ENCODE data around the gene NDST1. TPM values are rescaled to one million over a fixed set of nuclear protein-coding genes. Genes with fewer than 3 reads are reported as not detected.

The NDST1 gene
- polyA plus RNA-seq, 1 donor (not counting 4 experiments of a cell fraction or from before 2014, with no cell fraction given): 24.9 TPM

DNA sequence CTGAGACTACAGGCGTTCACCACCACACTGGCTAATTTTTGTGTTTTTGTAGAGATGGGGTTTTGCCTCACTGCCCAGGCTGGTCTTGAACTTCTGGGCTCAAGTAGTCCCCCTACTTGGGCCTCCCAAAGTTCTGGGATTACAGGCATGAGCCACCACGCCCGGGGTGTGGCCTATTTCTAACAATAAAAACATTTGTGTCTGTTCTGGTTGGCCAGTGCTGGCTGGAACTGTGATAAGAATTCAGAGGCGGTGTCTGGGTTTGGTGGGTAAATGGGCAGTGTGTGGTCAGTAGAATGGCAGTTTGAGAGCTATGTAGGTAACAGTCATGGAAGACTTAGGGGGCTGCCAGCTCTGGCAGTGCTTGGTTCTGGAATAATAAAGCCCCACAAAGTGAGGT lies 85.7 kb downstream of the NDST1 start:
- FAIRE-seq: no peak
- no peak overlapping the region for H3K27ac ChIP-seq (ENCODE audit: control insufficient read depth, insufficient read depth, low read length)
- TF ChIP-seq EZH2 (IDR thresholded peaks at IDR 0.05; ENCODE audit: low read length): no peak
- TF ChIP-seq, protein P1, sequence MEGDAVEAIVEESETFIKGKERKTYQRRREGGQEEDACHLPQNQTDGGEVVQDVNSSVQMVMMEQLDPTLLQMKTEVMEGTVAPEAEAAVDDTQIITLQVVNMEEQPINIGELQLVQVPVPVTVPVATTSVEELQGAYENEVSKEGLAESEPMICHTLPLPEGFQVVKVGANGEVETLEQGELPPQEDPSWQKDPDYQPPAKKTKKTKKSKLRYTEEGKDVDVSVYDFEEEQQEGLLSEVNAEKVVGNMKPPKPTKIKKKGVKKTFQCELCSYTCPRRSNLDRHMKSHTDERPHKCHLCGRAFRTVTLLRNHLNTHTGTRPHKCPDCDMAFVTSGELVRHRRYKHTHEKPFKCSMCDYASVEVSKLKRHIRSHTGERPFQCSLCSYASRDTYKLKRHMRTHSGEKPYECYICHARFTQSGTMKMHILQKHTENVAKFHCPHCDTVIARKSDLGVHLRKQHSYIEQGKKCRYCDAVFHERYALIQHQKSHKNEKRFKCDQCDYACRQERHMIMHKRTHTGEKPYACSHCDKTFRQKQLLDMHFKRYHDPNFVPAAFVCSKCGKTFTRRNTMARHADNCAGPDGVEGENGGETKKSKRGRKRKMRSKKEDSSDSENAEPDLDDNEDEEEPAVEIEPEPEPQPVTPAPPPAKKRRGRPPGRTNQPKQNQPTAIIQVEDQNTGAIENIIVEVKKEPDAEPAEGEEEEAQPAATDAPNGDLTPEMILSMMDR (optimal IDR thresholded peaks at IDR 0.05 in 1 of 3, IDR thresholded peaks at IDR 0.05 in 1 of 3, conservative IDR thresholded peaks at IDR 0.05 in 1 of 3; ENCODE audit: extremely low read depth in 1 of 3, insufficient read depth in 2 of 3, low read length in 3 of 3): no peak
- H3K9me1 ChIP-seq (ENCODE audit: control insufficient read depth, extremely low read depth, insufficient read depth, low read length): no peaks in the 10 kb centered on the region
- no peak overlapping the region for H2AFZ ChIP-seq (ENCODE audit: control insufficient read depth, low read length)
- H3K4me1 ChIP-seq (ENCODE audit: control insufficient read depth, extremely low read depth, insufficient read depth, low read length): peaks cover 7% of the 10 kb centered on the region
- H3K4me2 ChIP-seq (ENCODE audit: control insufficient read depth, extremely low read depth, insufficient read depth, low read depth, low read length): no peak overlapping the region
- H4K20me1 ChIP-seq (ENCODE audit: control insufficient read depth, extremely low read depth, insufficient read depth, low read length): no peaks in the 10 kb centered on the region
- no peak overlapping the region for H3K4me3 ChIP-seq (ENCODE audit: control insufficient read depth in 2 of 3, extremely low read depth in 1 of 3, insufficient read depth in 2 of 3, low read depth in 1 of 3, low read length in 3 of 3)
- H3K27me3 ChIP-seq (ENCODE audit: control insufficient read depth, extremely low read depth, insufficient read depth, low read length): no peaks in the 10 kb centered on the region
- no peak overlapping the region for H3K9ac ChIP-seq (ENCODE audit: control insufficient read depth, extremely low read depth, insufficient read depth, low read length)
- no peaks in the 10 kb centered on the region for H3K79me2 ChIP-seq (ENCODE audit: control insufficient read depth, insufficient read depth, low read length)
- no peaks in the 10 kb centered on the region for H3K36me3 ChIP-seq (ENCODE audit: control insufficient read depth in 2 of 2, extremely low read depth in 1 of 2, insufficient read depth in 2 of 2, low read length in 2 of 2)
- H3K9me3 ChIP-seq (ENCODE audit: control insufficient read depth, low read depth, low read length): no peaks in the 10 kb centered on the region
- dilution Hi-C loops (cut with MboI; ENCODE audit: extremely low pct_ligation_motif_present, low sequenced_read_pairs): no loop called here
- no peak for DNase-seq (ENCODE audit: low read depth, low spot score)

DNA sequence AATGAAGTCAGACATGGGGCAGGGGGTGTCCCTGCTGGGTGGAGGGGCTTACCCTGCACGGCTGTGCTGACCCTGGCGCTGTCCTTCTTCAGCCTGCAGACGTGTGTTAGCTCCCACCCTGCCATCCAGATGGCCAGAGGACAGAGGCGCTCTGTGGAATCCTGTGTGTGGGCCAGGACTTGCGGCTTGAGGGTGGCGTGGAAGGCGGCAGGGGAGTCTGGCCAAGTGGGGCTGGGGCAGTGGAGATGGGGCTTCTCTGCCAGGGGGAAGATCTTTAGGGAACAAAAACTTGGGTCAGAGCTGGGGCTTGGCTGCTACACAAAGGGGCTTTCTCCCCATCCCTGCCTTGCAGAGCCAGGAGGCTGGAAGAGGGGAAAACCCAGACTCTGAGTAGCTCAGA lies 86.1 kb downstream of the NDST1 start:
- dilution Hi-C loops (cut with MboI; ENCODE audit: extremely low pct_ligation_motif_present, low sequenced_read_pairs): no loop called here
- no peaks in the 10 kb centered on the region for H3K27me3 ChIP-seq (ENCODE audit: control insufficient read depth, extremely low read depth, insufficient read depth, low read length)
- TF ChIP-seq, protein P1 (optimal IDR thresholded peaks at IDR 0.05 in 1 of 3, IDR thresholded peaks at IDR 0.05 in 1 of 3, conservative IDR thresholded peaks at IDR 0.05 in 1 of 3; ENCODE audit: extremely low read depth in 1 of 3, insufficient read depth in 2 of 3, low read length in 3 of 3): no peak
- no peak for TF ChIP-seq EZH2 (IDR thresholded peaks at IDR 0.05; ENCODE audit: low read length)
- H3K4me3 ChIP-seq (ENCODE audit: control insufficient read depth in 2 of 3, extremely low read depth in 1 of 3, insufficient read depth in 2 of 3, low read depth in 1 of 3, low read length in 3 of 3): no peak overlapping the region
- H3K4me2 ChIP-seq (ENCODE audit: control insufficient read depth, extremely low read depth, insufficient read depth, low read depth, low read length): no peak overlapping the region
- no peak overlapping the region for H3K27ac ChIP-seq (ENCODE audit: control insufficient read depth, insufficient read depth, low read length)
- no peaks in the 10 kb centered on the region for H3K79me2 ChIP-seq (ENCODE audit: control insufficient read depth, insufficient read depth, low read length)
- H3K9me3 ChIP-seq (ENCODE audit: control insufficient read depth, low read depth, low read length): no peaks in the 10 kb centered on the region
- no peak overlapping the region for H2AFZ ChIP-seq (ENCODE audit: control insufficient read depth, low read length)
- DNase-seq (ENCODE audit: low read depth, low spot score): no peak
- H4K20me1 ChIP-seq (ENCODE audit: control insufficient read depth, extremely low read depth, insufficient read depth, low read length): no peaks in the 10 kb centered on the region
- no peaks in the 10 kb centered on the region for H3K9me1 ChIP-seq (ENCODE audit: control insufficient read depth, extremely low read depth, insufficient read depth, low read length)
- peaks cover 11% of the 10 kb centered on the region for H3K4me1 ChIP-seq (ENCODE audit: control insufficient read depth, extremely low read depth, insufficient read depth, low read length)
- H3K36me3 ChIP-seq (ENCODE audit: control insufficient read depth in 2 of 2, extremely low read depth in 1 of 2, insufficient read depth in 2 of 2, low read length in 2 of 2): no peaks in the 10 kb centered on the region
- no peak overlapping the region for H3K9ac ChIP-seq (ENCODE audit: control insufficient read depth, extremely low read depth, insufficient read depth, low read length)
- no peak for FAIRE-seq
